GM18861 (cell line): ENCODE results near the gene KRTCAP2.

ENCODE experiments used
- ATAC-seq: cut with Tn5 transposase; IDR thresholded peaks from one replicate; pipeline ENCODE4 v1.9.1; 2021; ENCODE audit not compliant: unreplicated experiment

KRTCAP2 gene

DNA sequence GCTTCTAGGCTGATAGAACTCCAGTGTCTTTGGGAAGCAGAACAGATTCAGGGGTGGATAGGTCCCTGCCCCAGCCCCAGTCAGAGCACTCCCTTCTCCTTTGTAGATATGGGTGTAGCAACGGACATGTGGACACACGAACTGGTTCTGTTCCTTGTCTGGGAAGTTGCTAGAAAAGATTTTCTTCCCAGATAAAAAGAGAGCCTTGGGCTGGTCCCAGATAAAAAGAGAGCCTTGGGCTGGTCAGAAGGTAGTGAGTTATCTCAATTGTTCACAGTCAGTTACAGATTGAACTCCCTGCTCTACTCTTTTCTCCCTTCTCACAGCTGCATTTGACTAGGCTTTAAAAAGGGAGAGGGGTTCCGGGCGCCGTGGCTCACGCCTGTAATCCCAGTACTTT is 52.9 kb downstream of the KRTCAP2 start:
- no peak for ATAC-seq
